ENCODE measurements around the gene SLC28A2.
"Not testable (repeated sequence)": the region's sequence is repeated elsewhere in the genome, so short reads cannot be mapped to it uniquely, and the experiment has no call there.

The SLC28A2 gene

DNA sequence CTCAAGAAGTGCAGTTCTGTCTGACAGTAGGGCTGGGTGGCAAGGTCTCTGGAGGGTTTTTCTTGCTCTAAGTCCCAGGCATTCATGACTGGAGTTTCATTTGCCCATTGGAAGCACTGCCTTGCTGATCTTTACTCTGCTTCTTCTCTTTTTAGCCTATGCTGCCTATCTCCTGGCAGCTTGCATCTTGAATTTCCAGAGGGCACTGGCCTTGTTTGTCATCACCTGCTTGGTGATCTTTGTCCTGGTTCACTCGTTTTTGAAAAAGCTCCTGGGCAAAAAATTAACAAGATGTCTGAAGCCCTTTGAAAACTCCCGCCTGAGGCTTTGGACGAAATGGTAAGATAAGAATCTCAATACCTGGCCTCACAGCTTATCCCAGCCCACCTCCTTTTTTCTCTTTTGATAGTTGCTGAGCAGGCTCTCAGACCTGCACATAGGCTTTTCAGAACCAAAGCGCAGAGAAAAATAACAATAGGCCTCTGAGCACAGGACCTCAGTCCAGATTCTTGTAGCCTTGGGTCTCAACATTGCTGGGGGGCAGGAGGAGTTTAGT lies 10.9 kb downstream of the SLC28A2 start:
- no peak for DNase-seq (ENCODE audit: low read depth, low spot score)

- DNase-seq (ENCODE audit: low read depth, low spot score), result no peak
Measured at GRCh38 chr15:45263854-45264253, 11.8 kb downstream of the SLC28A2 start.

- DNase-seq (ENCODE audit: low read depth, low spot score), result no peak
Measured at GRCh38 chr15:45265506-45265905, 13.5 kb downstream of the SLC28A2 start.

DNA sequence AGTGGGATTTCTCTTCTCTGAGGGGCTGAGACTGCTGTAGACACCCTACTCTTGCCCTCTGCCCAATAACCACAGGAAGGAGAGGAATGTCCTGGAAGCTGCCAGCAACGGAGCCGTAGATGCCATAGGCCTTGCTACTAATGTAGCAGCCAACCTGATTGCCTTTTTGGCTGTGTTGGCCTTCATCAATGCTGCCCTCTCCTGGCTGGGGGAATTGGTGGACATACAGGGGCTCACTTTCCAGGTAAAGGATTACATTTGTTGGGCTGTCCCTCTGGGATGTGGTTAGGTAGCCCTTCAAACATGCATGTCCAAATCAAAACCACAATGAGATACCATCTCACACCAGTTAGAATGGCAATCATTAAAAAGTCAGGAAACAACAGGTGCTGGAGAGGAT lies 16.1 kb downstream of the SLC28A2 start:
- no peak for DNase-seq (ENCODE audit: low read depth, low spot score)

DNA sequence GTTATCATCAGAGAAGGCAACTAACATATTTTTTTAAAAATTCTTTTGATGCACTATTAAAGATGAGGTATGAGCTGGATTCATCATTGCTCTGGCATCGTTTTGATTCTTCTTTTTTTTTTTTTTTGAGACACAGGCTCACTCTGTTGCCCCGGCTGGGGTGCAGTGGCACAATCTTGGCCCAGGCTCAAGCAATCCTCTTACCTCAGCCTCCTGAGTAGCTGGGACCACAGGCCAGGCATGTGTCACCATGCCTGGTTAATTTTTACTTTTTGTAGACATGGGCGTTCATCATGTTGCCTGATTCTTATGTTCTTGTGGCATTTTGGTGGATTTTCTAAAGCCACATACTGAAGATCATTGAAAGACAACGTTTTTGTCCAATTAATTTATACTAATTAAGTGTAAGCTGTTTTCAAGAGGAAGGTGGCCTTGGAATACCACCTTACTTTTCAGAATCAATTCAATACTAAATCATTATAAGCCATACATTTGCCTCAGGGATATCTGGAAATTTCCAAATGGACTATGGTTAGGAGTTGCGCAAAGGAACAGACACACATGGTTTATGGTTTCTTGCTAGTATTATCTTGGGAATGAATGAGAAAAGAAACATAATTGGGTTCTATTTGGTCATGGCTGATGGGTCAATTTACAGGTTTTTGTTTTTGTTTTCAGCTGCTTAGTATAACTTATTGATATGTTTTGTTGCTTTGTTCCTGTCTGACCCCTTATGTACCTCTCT lies 22.8 kb downstream of the SLC28A2 start:
- DNase-seq (ENCODE audit: low read depth, low spot score), result no peak

DNA sequence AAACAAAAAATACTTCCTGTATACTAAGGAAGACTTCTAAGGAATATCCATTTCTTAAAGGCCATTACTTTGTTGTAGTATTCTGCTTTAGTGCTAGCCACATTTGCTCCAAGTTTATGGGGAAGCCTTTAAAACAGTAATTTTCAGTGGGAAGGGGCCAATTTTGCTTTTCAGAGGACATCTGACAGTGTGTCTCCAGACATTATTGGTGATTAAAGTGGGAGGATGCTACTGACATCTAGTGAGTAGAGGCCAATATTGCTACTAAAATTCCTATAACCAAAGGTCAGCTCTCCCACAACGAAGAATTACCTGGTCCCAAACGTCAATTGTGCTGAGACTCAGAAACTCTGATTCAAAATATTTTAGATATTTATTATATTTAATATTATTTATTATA lies 24.8 kb downstream of the SLC28A2 start:
- DNase-seq (ENCODE audit: low read depth, low spot score), result no peak

DNA sequence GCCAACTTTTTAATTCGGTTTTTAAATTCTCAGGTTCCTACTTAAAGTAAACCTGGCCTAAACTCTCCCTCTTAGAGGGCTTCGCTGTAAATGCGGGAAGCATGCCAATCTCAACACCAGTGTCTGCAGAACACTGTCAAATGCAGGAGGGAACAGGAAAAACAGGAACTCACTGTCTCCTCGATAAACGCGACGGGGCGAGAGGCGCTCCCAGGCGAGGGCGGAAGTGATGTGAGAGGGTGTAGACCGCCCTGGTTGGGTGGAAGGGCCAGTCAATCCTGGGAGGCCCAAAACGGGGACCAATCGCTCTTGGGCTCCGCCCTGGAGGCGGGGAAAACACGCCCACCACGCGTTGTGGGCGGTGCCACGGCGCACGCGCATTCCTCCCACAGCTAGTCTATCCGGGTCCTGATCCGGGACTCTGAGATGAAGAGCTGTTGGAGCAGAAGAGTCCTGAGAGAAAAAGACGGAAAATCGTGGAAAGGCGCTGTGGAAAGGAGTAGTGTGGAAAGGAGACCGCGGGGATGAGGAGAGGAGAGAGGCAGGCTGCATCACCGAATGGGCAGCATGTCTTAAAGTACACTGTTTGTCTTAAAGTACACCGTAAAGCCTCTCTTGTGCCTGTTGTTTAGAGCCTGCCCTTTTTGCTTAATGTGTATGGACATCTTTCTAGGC lies 27.1 kb downstream of the SLC28A2 start:
- DNase-seq (ENCODE audit: low read depth, low spot score), result peak; percentile 93

GRCh38 chr15:45285413-45285812 lies 33.4 kb downstream of the SLC28A2 start:
- DNase-seq (ENCODE audit: low read depth, low spot score), result no peak

- DNase-seq (ENCODE audit: low read depth, low spot score), result no peak
Measured at GRCh38 chr15:45287390-45287956, 35.4 kb downstream of the SLC28A2 start.

- no peak for DNase-seq (ENCODE audit: low read depth, low spot score)
Measured at GRCh38 chr15:45288947-45289346, 36.9 kb downstream of the SLC28A2 start.

GRCh38 chr15:45291822-45292582 lies 40.0 kb downstream of the SLC28A2 start:
- DNase-seq (ENCODE audit: low read depth, low spot score), result no peak

DNA sequence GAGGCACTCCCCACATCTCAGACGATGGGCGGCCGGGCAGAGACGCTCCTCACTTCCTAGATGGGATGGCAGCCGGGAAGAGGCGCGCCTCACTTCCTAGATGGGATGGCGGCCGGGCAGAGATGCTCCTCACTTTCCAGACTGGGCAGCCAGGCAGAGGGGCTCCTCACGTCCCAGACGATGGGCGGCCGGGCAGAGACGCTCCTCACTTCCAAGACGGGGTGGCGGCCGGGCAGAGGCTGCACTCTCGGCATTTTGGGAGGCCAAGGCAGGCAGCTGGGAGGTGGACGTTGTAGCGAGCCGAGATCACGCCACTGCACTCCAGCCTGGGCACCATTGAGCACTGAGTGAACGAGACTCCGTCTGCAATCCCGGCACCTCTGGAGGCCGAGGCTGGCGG lies 41.3 kb downstream of the SLC28A2 start:
- DNase-seq (ENCODE audit: low read depth, low spot score), result not testable (repeated sequence)

DNA sequence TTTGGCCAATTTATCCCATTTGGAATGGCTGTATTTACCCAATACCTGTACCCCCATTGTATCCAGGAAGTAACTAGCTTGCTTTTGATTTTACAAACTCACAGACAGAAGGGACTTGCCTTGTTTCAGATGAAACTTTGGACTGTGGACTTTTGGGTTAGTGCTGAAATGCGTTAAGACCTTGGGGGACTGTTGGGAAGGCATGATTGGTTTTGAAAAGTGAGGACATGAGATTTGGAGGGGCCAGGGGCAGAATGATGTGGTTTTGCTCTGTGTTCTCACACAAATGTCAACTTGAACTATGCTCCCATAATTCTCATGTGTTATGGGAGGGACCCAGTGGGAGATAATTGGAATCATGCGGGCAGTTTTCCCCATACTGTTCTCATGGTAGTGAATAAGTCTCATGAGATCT lies 46.9 kb downstream of the SLC28A2 start:
- not testable (repeated sequence) for DNase-seq (ENCODE audit: low read depth, low spot score)

- DNase-seq (ENCODE audit: low read depth, low spot score), result no peak
Measured at GRCh38 chr15:45304711-45305110, 52.7 kb downstream of the SLC28A2 start.

- no peak for DNase-seq (ENCODE audit: low read depth, low spot score)
Measured at GRCh38 chr15:45306105-45306504, 54.1 kb downstream of the SLC28A2 start.

DNA sequence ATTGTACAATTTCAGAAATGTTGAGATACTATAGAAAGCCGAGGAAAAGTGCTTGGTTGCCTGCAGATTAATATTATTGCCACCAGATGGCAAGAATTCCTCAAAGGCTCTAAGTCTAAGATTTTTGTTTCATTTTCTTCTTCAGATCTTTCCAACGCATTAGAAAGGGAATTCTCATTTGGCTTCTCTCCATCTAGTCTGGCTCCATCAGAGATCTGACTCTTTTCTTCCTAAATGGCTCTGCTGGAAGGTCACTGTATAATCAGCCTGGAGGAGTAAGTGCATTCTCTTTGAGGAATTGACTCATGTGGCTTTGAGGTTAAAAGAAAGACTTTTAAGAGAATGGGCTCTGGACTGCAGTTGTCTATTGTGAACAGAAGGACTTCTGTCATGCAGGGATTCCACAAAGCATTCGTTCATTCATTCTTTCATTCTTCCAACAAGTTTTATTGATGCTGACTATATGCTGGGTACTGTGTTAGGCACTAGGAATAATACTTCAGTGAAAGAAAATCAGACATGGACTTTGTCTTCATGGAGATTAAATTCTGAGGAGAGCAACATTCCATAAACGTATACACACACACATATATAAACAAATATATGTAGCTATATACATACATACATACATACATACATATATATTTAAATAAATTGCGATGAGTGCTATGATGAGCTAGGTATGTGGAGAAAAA lies 55.3 kb downstream of the SLC28A2 start:
- DNase-seq (ENCODE audit: low read depth, low spot score), result no peak

DNA sequence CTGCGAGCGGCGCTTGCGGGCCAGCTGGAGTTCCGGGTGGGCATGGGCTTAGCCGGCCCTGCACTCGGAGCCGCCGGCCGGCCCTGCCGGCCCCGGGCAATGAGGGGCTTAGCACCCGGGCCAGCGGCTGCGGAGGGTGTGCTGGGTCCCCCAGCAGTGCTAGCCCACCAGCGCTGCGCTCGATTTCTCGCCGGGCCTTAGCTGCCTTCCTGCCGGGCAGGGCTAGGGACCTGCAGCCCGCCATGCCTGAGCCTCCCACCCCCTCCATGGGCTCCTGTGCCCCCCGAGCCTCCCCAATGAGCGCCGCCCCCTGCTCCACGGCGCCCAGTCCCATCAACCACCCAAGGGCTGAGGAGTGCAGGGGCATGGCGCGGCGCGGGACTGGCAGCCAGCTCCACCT lies 62.1 kb downstream of the SLC28A2 start:
- DNase-seq (ENCODE audit: low read depth, low spot score), result not testable (repeated sequence)

GRCh38 chr15:45314960-45315359 lies 62.9 kb downstream of the SLC28A2 start:
- DNase-seq (ENCODE audit: low read depth, low spot score), result no peak

DNA sequence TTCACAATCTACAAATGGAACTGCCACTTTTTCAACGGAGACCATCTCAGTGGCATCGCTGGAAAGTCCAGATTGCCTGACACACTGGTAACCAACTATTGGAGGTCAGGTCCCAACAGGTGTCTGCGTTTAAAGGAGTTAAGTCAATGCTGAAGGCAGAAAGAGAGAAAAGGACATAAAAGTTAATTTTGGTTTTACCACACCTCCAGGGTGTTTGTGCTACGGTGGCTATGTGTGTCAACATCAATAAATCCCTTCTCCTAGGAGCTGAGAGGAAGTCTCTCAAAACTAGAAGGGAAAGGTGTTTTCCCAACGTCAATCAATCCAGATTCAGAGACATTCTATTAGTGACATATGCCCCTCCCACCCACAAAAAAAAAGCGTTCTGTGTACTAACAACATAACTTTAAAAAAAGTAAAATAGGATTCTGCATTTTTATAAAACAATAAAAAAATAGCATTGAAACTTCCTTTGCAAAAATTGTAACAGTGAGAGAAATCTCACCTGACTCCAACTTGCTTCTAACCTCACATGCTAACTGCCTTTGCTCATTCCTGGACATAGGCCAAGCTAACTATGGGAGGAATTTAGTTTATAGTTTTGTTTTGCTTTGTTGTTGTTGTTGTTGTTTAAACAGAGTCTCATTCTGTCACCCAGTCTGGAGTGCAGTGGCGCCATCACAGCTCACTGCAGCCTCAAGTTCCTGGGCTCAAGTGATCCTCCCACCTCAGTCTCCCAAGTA lies 67.6 kb downstream of the SLC28A2 start:
- DNase-seq (ENCODE audit: low read depth, low spot score), result no peak

GRCh38 chr15:45320581-45321205 lies 68.7 kb downstream of the SLC28A2 start:
- DNase-seq (ENCODE audit: low read depth, low spot score), result no peak

Measured in activated naive CD8-positive, alpha-beta T cell treated with anti-CD3 and anti-CD28 coated beads, Interleukin-2, amount 50 U/mL, for 16 hours (primary cell).